ENCODE measurements around the gene MACROD2.
"Not testable (repeated sequence)": the region's sequence is repeated elsewhere in the genome, so short reads cannot be mapped to it uniquely, and the experiment has no call there.

Gene MACROD2

DNA sequence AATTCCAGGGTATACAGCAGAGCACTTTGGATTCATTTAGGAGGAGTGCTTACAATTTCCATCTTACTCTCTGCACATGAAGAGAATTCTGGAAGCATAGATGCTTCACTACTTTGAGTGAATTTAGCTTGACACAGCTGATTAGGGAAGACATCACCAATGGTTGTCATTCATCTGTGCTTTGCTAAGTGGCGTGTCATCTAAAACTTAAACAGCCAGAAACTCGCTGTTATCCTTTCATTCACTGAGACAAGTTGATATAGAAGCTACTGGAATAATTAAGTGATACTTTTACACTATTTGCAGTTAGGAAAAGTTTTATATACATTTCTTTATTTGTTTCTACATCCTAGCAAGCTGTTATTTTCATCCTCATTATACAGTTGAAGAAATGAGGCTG, 977.4 kb downstream of the MACROD2 start:
- no peak for DNase-seq (ENCODE audit: low spot score)
- TF ChIP-seq, protein P1, sequence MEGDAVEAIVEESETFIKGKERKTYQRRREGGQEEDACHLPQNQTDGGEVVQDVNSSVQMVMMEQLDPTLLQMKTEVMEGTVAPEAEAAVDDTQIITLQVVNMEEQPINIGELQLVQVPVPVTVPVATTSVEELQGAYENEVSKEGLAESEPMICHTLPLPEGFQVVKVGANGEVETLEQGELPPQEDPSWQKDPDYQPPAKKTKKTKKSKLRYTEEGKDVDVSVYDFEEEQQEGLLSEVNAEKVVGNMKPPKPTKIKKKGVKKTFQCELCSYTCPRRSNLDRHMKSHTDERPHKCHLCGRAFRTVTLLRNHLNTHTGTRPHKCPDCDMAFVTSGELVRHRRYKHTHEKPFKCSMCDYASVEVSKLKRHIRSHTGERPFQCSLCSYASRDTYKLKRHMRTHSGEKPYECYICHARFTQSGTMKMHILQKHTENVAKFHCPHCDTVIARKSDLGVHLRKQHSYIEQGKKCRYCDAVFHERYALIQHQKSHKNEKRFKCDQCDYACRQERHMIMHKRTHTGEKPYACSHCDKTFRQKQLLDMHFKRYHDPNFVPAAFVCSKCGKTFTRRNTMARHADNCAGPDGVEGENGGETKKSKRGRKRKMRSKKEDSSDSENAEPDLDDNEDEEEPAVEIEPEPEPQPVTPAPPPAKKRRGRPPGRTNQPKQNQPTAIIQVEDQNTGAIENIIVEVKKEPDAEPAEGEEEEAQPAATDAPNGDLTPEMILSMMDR (IDR thresholded peaks at IDR 0.05; ENCODE audit: extremely low read depth, missing control alignments) = no peak

DNA sequence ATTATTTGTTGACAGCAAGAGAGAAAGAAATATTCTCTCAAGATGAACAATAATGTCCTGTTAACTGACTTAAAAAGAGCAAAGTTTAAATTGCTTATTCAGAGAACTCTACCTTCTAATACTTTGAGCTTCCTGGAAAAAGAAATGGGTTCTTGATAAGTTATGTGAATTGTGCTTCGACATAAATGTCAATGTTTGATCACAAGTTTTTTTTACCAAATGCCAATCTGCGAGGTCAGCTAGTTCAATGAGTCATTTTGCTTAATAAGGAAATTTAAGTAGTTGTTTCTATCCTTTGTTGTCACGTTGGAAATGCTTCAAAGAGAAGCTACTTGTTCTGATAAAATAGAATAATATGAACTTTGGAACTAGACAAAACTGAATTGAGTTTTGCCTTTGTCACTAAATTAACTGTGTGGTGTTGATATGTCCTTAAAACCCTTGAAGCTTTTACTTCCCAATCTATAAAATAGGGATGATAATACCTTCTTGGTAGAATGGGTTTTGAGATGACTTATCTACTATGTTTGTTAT, 984.2 kb downstream of the MACROD2 start:
- DNase-seq (ENCODE audit: low spot score) = no peak
- TF ChIP-seq, protein P1 (IDR thresholded peaks at IDR 0.05; ENCODE audit: extremely low read depth, missing control alignments) = no peak

DNA sequence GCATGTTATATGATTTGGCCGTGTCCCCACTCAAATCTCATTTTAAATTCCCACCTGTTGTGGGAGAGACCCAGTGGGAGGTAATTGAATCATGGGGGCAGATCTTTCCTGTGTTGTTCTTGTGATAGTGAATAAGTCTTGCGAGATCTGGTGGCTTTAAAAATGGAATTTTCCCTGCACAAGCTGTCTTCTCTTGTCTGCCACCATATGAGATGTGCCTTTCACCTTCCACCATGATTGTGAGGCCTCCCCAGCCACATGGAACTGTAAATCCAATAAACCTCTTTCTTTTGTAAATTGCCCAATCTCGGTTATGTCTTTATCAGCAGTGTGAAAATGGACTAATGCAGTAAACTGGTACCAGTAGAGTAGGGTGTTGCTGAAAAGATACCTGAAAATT, 986.2 kb downstream of the MACROD2 start:
- not testable (repeated sequence) for DNase-seq (ENCODE audit: low spot score)

DNA sequence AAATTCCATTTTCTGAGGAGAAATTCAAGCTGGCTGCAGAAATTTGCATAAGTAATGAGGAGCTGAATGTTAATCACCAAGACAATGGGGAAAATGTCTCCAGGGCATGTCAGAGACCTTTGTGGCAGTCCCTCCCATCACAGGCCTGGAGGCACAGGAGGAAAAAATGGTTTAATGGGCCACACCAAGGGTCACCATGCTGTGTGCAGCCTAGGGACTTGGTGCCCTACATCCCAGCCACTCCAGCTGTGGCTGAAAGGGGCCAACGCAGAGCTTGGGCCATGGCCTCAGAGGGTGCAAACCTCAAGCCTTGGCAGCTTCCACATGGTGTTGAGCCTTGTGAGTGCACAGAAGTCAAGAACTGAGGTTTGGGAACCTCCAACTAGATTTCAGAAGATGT, 987.0 kb downstream of the MACROD2 start:
- DNase-seq (ENCODE audit: low spot score) = not testable (repeated sequence)

DNA sequence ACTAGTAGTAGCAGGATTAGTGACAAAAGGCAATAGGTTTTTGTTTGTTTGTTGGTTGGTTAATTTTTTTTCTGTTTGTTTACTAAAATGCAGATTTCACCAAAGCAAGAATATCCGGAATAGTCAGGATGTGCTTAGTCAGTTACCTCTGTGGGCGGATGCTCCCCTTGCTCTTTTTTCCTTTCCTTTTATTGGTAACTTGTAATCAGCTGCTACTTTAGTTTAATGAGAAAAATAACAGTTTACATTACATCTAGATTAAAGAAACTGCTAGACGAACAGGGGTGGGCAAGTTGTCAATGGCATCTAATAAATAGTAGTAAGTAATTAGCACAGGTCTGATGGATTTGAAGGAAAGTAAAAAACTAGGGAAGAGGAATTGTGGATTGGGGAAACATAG, 989.0 kb downstream of the MACROD2 start:
- TF ChIP-seq, protein P1 (IDR thresholded peaks at IDR 0.05; ENCODE audit: extremely low read depth, missing control alignments) = no peak

DNA sequence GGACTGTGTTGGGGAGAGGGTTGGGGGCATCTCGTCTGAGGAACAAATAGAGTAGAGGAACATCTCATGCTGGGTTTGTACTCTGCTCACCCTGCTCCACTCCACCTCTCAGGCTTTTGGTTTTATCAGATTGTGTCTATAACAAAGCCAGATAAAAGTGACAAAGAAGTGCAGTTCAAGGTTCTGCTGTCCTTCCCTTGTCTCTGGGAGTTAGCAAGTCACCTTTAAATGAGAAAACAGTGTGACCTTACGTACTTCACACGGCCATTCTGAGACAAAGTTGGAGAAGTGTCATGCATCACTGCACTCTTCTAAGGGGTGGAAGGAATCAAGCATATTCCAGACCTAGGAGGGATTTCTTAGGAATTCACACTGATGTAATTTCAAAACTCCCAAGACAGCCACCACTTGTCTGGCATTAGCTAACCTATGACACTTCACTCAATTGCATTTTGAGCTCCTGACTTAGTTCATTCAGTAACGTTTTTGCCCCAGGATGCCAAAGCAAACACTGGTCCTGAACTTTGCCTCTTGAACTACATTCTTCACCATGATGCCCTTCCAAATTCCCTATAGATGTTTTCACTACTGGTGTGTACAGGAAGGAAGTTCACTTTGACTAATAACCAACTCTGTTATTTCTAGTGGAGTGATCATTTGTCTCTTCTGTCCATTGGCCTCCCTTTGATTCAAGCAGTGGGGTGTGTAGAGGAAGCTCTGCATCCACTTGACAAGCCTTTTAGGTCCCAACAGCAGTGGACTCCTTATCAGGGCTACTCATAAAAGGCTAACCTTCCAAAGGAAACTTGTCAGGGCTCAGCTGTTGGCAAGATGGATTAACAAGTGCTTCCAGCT, 989.7 kb downstream of the MACROD2 start:
- TF ChIP-seq, protein P1 (IDR thresholded peaks at IDR 0.05; ENCODE audit: extremely low read depth, missing control alignments) = no peak
- no peak for DNase-seq (ENCODE audit: low spot score)

More for the DNA sequence above, 989.0 kb downstream of the MACROD2 start:
- DNase-seq (ENCODE audit: low spot score) = no peak

DNA sequence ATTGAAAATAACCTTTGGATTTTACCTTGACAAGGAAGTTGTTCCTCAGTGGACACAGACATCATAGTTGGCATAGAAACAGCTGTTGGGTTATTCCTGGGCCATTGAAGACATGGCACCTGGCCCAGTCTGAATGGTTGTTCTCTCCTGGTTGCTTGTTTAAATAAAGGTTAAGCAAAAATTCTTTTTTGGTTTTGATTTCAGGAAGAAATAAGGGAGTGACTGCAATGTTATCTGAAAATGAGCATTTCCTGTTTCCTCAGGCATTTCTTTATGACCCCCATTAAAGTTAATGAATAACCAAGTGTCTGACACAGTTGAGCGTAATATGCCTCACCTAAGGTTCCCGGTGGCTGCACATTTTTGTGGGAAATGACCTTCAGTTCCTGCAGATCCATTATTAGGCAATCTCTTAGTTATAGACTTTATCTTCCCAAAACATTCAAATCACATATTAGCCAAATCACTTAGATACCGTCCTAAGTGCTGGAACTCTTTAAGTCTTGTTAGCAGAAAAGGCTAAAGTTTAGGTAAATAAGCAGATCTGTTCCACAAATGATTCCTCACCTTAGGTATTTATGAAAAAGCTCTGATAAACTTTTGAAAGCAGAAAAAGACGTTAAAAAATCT, 990.8 kb downstream of the MACROD2 start:
- no peak for DNase-seq (ENCODE audit: low spot score)
- TF ChIP-seq, protein P1 (IDR thresholded peaks at IDR 0.05; ENCODE audit: extremely low read depth, missing control alignments) = no peak

DNA sequence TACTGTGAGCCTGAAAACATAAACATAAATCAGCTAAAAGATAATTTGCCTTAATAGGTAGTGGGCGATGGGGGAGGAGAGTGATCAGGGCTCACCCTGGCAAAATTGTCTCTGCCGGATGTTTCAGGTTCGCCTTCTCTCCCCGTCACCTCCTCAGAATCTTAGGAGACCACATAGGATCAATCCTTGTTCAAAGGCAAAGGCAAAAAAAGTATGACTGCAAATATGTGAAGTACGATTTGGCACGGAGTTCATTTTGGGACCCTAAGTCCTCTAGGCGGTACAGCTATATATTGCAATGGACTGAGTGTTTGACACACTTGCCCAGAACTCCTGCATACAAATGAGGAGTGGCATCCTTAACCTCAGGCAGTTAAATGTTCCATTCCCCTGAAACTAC, 991.3 kb downstream of the MACROD2 start:
- no peak for DNase-seq (ENCODE audit: low spot score)
- TF ChIP-seq, protein P1 (IDR thresholded peaks at IDR 0.05; ENCODE audit: extremely low read depth, missing control alignments) = no peak
